ENCODE data around the gene OLFML2A. TPM values are rescaled to one million over a fixed set of nuclear protein-coding genes. Genes with fewer than 3 reads are reported as not detected.

OLFML2A gene
- total RNA-seq, 1 experiment from 2014 or later = 5.8 TPM

DNA sequence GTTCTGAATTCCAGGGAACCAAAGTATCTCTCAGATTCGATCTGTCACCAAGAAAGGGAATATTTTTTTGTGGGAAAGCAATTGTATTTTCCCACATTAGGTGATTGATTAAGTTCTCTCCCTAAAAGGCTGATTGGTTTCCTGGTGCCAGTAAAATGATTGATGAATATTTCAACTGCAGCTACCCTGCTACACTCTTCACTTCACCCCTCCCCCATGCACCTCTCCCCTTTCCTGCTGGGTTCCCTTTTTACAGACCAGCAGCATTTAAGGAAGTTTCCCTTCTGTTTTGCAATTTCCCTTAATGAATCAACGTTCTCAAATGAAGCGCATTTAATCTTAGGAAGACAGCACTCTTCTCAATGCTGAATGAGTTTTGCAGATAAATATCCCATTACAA, 18.9 kb upstream of the OLFML2A start:
- H2AFZ ChIP-seq (ENCODE audit: low read length) = no peak overlapping the region
- H3K4me1 Mint-ChIP-seq = peaks cover 90 to 93% of the 10 kb centered on the region in 2 experiments

More for the DNA sequence above, 18.9 kb upstream of the OLFML2A start:
- Histone ChIP-seq H3T11ph (ENCODE audit: low read length) (no peak overlapping the region), H3K23me2 (ENCODE audit: insufficient read length, low read depth, low read length, poor library complexity, severe bottlenecking) (peaks cover 3% of the 10 kb centered on the region), H2BK12ac (ENCODE audit: insufficient read length, low read depth, low read length) (no peak overlapping the region), H3K18ac (ENCODE audit: insufficient read length, low read depth, low read length) (no peak overlapping the region), H3K27ac (ENCODE audit: insufficient read length, low read depth, low read length) (peak overlapping the region; percentile 93), H2BK120ac (ENCODE audit: low read depth, low read length, poor library complexity, severe bottlenecking) (no peak overlapping the region), H3K56ac (ENCODE audit: insufficient read length, low read depth, low read length) (no peak overlapping the region), H3K14ac (ENCODE audit: insufficient read depth, low read length) (no peak overlapping the region), H2BK5ac (ENCODE audit: insufficient read length, low read length) (no peak overlapping the region), H3K4me2 (ENCODE audit: insufficient read depth, insufficient read length, low read length) (peak overlapping the region; percentile 77), H2BK20ac (ENCODE audit: low read depth, low read length, poor library complexity, severe bottlenecking) (no peak overlapping the region), H3K4me1 (ENCODE audit: insufficient read depth, low read length) (peaks cover 11% of the 10 kb centered on the region), H4K5ac (ENCODE audit: insufficient read length, low read depth, low read length) (no peak overlapping the region), H4K20me1 (ENCODE audit: control insufficient read depth, insufficient read depth, insufficient read length) (no peaks in the 10 kb centered on the region), H3K23ac (ENCODE audit: insufficient read length, low read depth, low read length) (no peak overlapping the region), H4K91ac (ENCODE audit: insufficient read length, low read depth, low read length) (no peak overlapping the region), H2AK5ac (ENCODE audit: insufficient read length, low read length) (no peak overlapping the region), H3K79me1 (ENCODE audit: insufficient read depth, low read depth, low read length, poor library complexity, severe bottlenecking) (peaks cover 3% of the 10 kb centered on the region), H2BK15ac (ENCODE audit: low read depth, low read length) (no peak overlapping the region), H3K27me3 (ENCODE audit: insufficient read depth, low read length) (no peaks in the 10 kb centered on the region), H3K9ac (ENCODE audit: extremely low read depth, insufficient read length, low read length) (peak overlapping the region; percentile 58), H4K8ac (replicated peaks; ENCODE audit: insufficient read length, low read depth, low read length) (no peak overlapping the region), H3K9me3 (ENCODE audit: control insufficient read depth, low read depth, low read length) (no peaks in the 10 kb centered on the region), H3K79me2 (ENCODE audit: insufficient read depth, low read length) (peaks cover 15% of the 10 kb centered on the region; the same call in 1 of the 2 replicates), H3K4ac (ENCODE audit: low read depth, low read length) (no peak overlapping the region)
- DNase-seq = no peak
- no CpG with 5 or more reads among the region's 3 CpGs for WGBS (ENCODE audit: extremely low coverage, insufficient read length, low lambda C conversion rate)
- peak overlapping the region; percentile 80 to 99 (median 98) for H3K27ac Mint-ChIP-seq
- peak overlapping the region; percentile 54 to 75 for H3K4me3 Mint-ChIP-seq
- TF ChIP-seq, protein P1, sequence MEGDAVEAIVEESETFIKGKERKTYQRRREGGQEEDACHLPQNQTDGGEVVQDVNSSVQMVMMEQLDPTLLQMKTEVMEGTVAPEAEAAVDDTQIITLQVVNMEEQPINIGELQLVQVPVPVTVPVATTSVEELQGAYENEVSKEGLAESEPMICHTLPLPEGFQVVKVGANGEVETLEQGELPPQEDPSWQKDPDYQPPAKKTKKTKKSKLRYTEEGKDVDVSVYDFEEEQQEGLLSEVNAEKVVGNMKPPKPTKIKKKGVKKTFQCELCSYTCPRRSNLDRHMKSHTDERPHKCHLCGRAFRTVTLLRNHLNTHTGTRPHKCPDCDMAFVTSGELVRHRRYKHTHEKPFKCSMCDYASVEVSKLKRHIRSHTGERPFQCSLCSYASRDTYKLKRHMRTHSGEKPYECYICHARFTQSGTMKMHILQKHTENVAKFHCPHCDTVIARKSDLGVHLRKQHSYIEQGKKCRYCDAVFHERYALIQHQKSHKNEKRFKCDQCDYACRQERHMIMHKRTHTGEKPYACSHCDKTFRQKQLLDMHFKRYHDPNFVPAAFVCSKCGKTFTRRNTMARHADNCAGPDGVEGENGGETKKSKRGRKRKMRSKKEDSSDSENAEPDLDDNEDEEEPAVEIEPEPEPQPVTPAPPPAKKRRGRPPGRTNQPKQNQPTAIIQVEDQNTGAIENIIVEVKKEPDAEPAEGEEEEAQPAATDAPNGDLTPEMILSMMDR (conservative IDR thresholded peaks at IDR 0.05) = no peak
- H3K9me3 Mint-ChIP-seq = no peaks in the 10 kb centered on the region
- H3K36me3 Mint-ChIP-seq (ENCODE audit: insufficient read depth in 1 of 3, low read depth in 3 of 3) = no peaks in the 10 kb centered on the region
- H3K27me3 Mint-ChIP-seq (ENCODE audit: low read depth) = no peaks in the 10 kb centered on the region
